ENCODE measurements around the gene NDUFB8.

DNA sequence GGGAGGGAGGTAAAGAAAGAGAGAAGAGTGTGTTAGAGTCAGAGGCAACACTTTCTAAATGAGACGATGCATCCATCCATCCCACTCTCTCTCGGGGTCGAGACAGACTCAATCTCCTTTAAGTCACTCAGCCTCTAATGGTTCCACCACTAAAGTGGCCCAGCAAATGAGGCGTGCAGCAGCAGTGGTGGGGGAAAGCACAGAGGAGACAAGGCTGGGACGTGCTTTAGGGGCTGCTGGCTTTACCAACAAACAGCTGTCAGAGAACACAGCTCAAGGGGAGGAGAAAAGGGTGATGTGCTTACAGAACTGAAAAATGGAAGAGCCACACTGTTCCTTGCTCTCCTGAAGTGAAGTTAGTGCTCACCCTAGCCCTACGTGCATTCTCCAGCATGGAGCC is 5.5 kb downstream of the NDUFB8 start:
- TF ChIP-seq EGR1 (IDR thresholded peaks at IDR 0.05; ENCODE audit: low read depth in 2 of 2) (no peak), CTCF (IDR thresholded peaks at IDR 0.05; ENCODE audit: low read depth, low read length, missing input control) (no peak), JUND (IDR thresholded peaks at IDR 0.05) (no peak), HNF4A (conservative IDR thresholded peaks at IDR 0.05) (no peak), RAD21 (IDR thresholded peaks at IDR 0.05) (no peak), SP1 (IDR thresholded peaks at IDR 0.05) (no peak), REST (IDR thresholded peaks at IDR 0.05) (no peak), GABPA (IDR thresholded peaks at IDR 0.05 in 1 of 2, conservative IDR thresholded peaks at IDR 0.05 in 1 of 2) (no peak), YY1 (IDR thresholded peaks at IDR 0.05) (no peak), FOXA1 (IDR thresholded peaks at IDR 0.05) (no peak)
- TF ChIP-seq, protein P1, sequence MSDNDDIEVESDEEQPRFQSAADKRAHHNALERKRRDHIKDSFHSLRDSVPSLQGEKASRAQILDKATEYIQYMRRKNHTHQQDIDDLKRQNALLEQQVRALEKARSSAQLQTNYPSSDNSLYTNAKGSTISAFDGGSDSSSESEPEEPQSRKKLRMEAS (IDR thresholded peaks at IDR 0.05): no peak

Data from liver (tissue), 3 donors.